ENCODE measurements around the gene SLC26A11.
"Not testable (repeated sequence)": the region's sequence is repeated elsewhere in the genome, so short reads cannot be mapped to it uniquely, and the experiment has no call there.

The SLC26A11 gene

GRCh38 chr17:80263253-80264204 lies 43.3 kb downstream of the SLC26A11 start:
- DNase-seq: no peak

- no peak for DNase-seq
Observed at GRCh38 chr17:80264205-80265075, 44.2 kb downstream of the SLC26A11 start.

- DNase-seq: no peak
Observed at GRCh38 chr17:80265205-80266068, 45.2 kb downstream of the SLC26A11 start.

GRCh38 chr17:80267391-80267790 lies 47.2 kb downstream of the SLC26A11 start:
- DNase-seq: no peak

- no peak for DNase-seq
Observed at GRCh38 chr17:80268427-80268826, 48.2 kb downstream of the SLC26A11 start.

- DNase-seq: no peak
Observed at GRCh38 chr17:80269405-80269807, 49.2 kb downstream of the SLC26A11 start.

- DNase-seq: no peak
Observed at GRCh38 chr17:80270104-80270503, 49.9 kb downstream of the SLC26A11 start.

GRCh38 chr17:80270836-80271235 lies 50.6 kb downstream of the SLC26A11 start:
- DNase-seq: no peak

- DNase-seq: no peak
Observed at GRCh38 chr17:80272366-80272765, 52.1 kb downstream of the SLC26A11 start.

GRCh38 chr17:80274331-80274730 lies 54.1 kb downstream of the SLC26A11 start:
- no peak for DNase-seq

- no peak for DNase-seq
Observed at GRCh38 chr17:80274871-80275449, 54.7 kb downstream of the SLC26A11 start.

- not testable (repeated sequence) for DNase-seq
Observed at GRCh38 chr17:80275857-80276256, 55.6 kb downstream of the SLC26A11 start.

- no peak for DNase-seq
Observed at GRCh38 chr17:80277751-80278671, 57.8 kb downstream of the SLC26A11 start.

GRCh38 chr17:80279895-80280294 lies 59.7 kb downstream of the SLC26A11 start:
- no peak for DNase-seq

GRCh38 chr17:80281516-80281915 lies 61.3 kb downstream of the SLC26A11 start:
- DNase-seq: no peak

- no peak for DNase-seq
Observed at GRCh38 chr17:80283116-80283852, 63.1 kb downstream of the SLC26A11 start.

- no peak for DNase-seq
Observed at GRCh38 chr17:80284631-80285030, 64.4 kb downstream of the SLC26A11 start.

- no peak for DNase-seq
Observed at GRCh38 chr17:80285237-80285920, 65.2 kb downstream of the SLC26A11 start.

- no peak for DNase-seq
Observed at GRCh38 chr17:80286638-80286960, 66.4 kb downstream of the SLC26A11 start.

GRCh38 chr17:80287038-80287437 lies 66.8 kb downstream of the SLC26A11 start:
- no peak for DNase-seq

All from NCI-H446 (cell line).